ENCODE measurements around the gene NR6A1.

DNA sequence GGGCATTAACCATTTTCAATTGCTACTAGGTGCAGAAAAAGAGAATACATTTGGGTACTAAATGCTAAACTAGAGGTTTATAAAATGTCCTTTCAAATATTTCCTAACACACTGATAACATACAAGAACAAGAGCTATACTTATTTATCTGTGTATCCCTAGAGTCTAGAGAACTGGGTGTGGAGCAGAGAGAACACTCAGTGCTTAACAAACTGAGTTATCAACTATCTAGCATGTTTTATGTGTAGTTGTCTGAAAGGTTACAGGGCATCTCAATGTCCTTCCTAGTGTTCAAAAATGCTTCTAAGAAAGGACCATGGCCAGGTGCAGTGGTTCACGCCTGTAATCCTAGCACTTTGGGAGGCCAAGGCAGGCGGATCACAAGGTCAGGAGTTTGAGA is 40.3 kb downstream of the NR6A1 start:
- TF ChIP-seq, protein P1, sequence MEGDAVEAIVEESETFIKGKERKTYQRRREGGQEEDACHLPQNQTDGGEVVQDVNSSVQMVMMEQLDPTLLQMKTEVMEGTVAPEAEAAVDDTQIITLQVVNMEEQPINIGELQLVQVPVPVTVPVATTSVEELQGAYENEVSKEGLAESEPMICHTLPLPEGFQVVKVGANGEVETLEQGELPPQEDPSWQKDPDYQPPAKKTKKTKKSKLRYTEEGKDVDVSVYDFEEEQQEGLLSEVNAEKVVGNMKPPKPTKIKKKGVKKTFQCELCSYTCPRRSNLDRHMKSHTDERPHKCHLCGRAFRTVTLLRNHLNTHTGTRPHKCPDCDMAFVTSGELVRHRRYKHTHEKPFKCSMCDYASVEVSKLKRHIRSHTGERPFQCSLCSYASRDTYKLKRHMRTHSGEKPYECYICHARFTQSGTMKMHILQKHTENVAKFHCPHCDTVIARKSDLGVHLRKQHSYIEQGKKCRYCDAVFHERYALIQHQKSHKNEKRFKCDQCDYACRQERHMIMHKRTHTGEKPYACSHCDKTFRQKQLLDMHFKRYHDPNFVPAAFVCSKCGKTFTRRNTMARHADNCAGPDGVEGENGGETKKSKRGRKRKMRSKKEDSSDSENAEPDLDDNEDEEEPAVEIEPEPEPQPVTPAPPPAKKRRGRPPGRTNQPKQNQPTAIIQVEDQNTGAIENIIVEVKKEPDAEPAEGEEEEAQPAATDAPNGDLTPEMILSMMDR (IDR thresholded peaks at IDR 0.05) = no peak
- no peak for TF ChIP-seq ZNF219 (CRISPR knock-in tag; IDR thresholded peaks at IDR 0.05; ENCODE audit: borderline replicate concordance)
- TF ChIP-seq SP1 (CRISPR knock-in tag; conservative IDR thresholded peaks at IDR 0.05) = no peak
- TF ChIP-seq, protein P2, sequence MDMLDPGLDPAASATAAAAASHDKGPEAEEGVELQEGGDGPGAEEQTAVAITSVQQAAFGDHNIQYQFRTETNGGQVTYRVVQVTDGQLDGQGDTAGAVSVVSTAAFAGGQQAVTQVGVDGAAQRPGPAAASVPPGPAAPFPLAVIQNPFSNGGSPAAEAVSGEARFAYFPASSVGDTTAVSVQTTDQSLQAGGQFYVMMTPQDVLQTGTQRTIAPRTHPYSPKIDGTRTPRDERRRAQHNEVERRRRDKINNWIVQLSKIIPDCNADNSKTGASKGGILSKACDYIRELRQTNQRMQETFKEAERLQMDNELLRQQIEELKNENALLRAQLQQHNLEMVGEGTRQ (CRISPR knock-in tag; IDR thresholded peaks at IDR 0.05) = no peak

All from WTC11 (cell line).